OCI-LY1 (cell line): ENCODE data around the gene ELMOD1.

Source experiments
- H2AFZ ChIP-seq: fragments of 200-600 bp; sonication (generic), shearing (Covaris generic); 2 replicates; pipeline ENCODE4 v1.6.0; 2014; ENCODE audit warnings: antibody characterized with exemption, mild to moderate bottlenecking, low read length
- H3F3A ChIP-seq: fragments of 200-600 bp; sonication (generic), shearing (Covaris generic); 2 replicates; pipeline ENCODE4 v1.6.0; 2014; ENCODE audit warnings: mild to moderate bottlenecking, antibody characterized with exemption, low read length, moderate library complexity; ENCODE audit not compliant: insufficient read depth
- H3K27ac ChIP-seq: fragments of 200-600 bp; sonication (generic); 2 replicates; pipeline ENCODE4 v1.5.1; 2014; ENCODE audit warnings: low read length, mixed run types, mild to moderate bottlenecking, low read depth; ENCODE audit not compliant: poor library complexity, severe bottlenecking
- H3K27me3 ChIP-seq: fragments of 200-600 bp; sonication (generic); 2 replicates; pipeline ENCODE4 v1.6.0; 2014; ENCODE audit warnings: antibody characterized with exemption, mild to moderate bottlenecking, low read length, moderate library complexity; ENCODE audit not compliant: insufficient read depth
- H3K36me3 ChIP-seq: fragments of 200-600 bp; sonication (generic); 2 replicates; pipeline ENCODE4 v1.6.1; 2014; ENCODE audit warnings: mild to moderate bottlenecking, antibody characterized with exemption, low read length, moderate library complexity, mixed read lengths; ENCODE audit not compliant: insufficient read depth
- H3K4me1 ChIP-seq: fragments of 200-600 bp; sonication (generic); 2 replicates; pipeline ENCODE4 v1.5.1; 2014; ENCODE audit warnings: mild to moderate bottlenecking, low read length, moderate library complexity; ENCODE audit not compliant: insufficient read depth, severe bottlenecking
- H3K4me2 ChIP-seq: fragments of 200-600 bp; sonication (generic), shearing (Covaris generic); 2 replicates; pipeline ENCODE4 v1.6.1; 2014; ENCODE audit warnings: low read length
- H3K4me3 ChIP-seq: fragments of 200-600 bp; sonication (generic); 2 replicates; pipeline ENCODE4 v1.5.1; 2014; ENCODE audit warnings: low read length, low read depth, mild to moderate bottlenecking, mixed read lengths; ENCODE audit not compliant: poor library complexity, severe bottlenecking
- H3K79me2 ChIP-seq: fragments of 200-600 bp; shearing (Covaris generic); 2 replicates; pipeline ENCODE4 v1.6.1; 2016; ENCODE audit warnings: mixed run types, low read length, mixed read lengths; ENCODE audit not compliant: insufficient read depth
- H3K9ac ChIP-seq: fragments of 200-600 bp; sonication (generic), shearing (Covaris generic); 2 replicates; pipeline ENCODE4 v1.6.1; 2014; ENCODE audit warnings: mild to moderate bottlenecking, low read length, mixed read lengths
- H3K9me2 ChIP-seq: fragments of 200-600 bp; sonication (generic), shearing (Covaris generic); 2 replicates; pipeline ENCODE4 v1.6.1; 2014; ENCODE audit warnings: low read depth, mild to moderate bottlenecking, low read length, mixed read lengths
- H3K9me3 ChIP-seq: fragments of 200-600 bp; shearing (Covaris generic); 2 replicates; pipeline ENCODE4 v1.6.1; 2014; ENCODE audit warnings: low read length, mixed read lengths
- H4K20me1 ChIP-seq: fragments of 200-600 bp; sonication (generic), shearing (Covaris generic); 2 replicates; pipeline ENCODE4 v1.6.0; 2016; ENCODE audit warnings: mild to moderate bottlenecking, low read length; ENCODE audit not compliant: insufficient read depth
- EZH2 ChIP-seq: fragments of 200-600 bp; sonication (generic), shearing (Covaris generic); IDR thresholded peaks from 2 replicates; pipeline ENCODE4 v1.8.0; 2017; ENCODE audit warnings: borderline replicate concordance, mixed run types, mild to moderate bottlenecking, antibody characterized with exemption, low read length, moderate library complexity, mixed read lengths
- TF ChIP-seq, protein P1 (sequence below): fragments of 200-600 bp; sonication (generic), shearing (Covaris generic); IDR thresholded peaks from 2 replicates; pipeline ENCODE4 v1.5.1; 2017; ENCODE audit warnings: mild to moderate bottlenecking, antibody characterized with exemption, low read length, moderate library complexity, mixed read lengths

ELMOD1 gene

DNA sequence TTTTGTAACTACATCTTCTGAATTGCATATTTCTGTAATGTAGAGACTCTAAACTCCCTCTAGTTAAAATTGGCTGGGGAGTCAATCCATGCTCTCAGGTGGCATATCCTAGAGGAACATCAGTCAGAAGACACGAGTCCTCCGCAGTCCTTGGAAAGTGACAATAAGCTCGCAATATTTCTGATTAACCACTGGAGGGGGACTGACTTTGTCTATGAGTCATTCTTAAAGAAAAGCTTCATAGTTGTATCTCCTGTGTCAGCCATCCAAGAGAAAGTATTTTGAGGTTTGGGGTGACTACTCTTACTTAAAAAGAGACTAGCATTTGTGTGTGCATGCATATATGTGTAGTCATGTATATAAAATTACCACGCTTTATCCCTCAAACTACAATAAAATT is 60.7 kb downstream of the ELMOD1 start:
- H3K4me2 ChIP-seq = no peak overlapping the region
- no peaks in the 10 kb centered on the region for H3K9me3 ChIP-seq
- no peaks in the 10 kb centered on the region for H4K20me1 ChIP-seq
- H3K79me2 ChIP-seq = no peaks in the 10 kb centered on the region
- no peak for TF ChIP-seq EZH2
- TF ChIP-seq, protein P1, sequence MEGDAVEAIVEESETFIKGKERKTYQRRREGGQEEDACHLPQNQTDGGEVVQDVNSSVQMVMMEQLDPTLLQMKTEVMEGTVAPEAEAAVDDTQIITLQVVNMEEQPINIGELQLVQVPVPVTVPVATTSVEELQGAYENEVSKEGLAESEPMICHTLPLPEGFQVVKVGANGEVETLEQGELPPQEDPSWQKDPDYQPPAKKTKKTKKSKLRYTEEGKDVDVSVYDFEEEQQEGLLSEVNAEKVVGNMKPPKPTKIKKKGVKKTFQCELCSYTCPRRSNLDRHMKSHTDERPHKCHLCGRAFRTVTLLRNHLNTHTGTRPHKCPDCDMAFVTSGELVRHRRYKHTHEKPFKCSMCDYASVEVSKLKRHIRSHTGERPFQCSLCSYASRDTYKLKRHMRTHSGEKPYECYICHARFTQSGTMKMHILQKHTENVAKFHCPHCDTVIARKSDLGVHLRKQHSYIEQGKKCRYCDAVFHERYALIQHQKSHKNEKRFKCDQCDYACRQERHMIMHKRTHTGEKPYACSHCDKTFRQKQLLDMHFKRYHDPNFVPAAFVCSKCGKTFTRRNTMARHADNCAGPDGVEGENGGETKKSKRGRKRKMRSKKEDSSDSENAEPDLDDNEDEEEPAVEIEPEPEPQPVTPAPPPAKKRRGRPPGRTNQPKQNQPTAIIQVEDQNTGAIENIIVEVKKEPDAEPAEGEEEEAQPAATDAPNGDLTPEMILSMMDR = no peak
- no peaks in the 10 kb centered on the region for H3F3A ChIP-seq
- H3K36me3 ChIP-seq = no peaks in the 10 kb centered on the region
- no peak overlapping the region for H3K9ac ChIP-seq
- no peak overlapping the region for H3K4me3 ChIP-seq
- H2AFZ ChIP-seq = no peak overlapping the region
- H3K27ac ChIP-seq = no peak overlapping the region
- H3K9me2 ChIP-seq = no peaks in the 10 kb centered on the region
- no peaks in the 10 kb centered on the region for H3K27me3 ChIP-seq
- H3K4me1 ChIP-seq = no peaks in the 10 kb centered on the region

DNA sequence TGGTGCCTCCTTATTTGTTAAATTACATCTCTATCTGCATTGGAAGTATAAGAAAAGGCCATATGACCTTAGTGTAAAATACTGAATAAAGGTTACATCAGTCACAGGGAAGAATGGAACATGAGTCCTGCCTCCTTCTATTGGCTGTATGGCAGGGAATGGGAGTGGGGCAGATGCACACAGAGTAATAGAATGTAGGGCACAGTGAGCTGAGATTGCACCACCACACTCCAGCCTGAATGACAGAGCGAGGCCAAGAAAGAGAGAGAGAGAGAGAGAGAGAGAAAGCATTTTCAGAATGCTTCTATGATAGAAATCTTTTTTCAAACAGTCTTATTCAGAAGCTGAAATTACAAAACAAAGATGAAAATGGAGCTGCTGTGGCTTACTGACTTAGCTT is 62.1 kb downstream of the ELMOD1 start:
- no peaks in the 10 kb centered on the region for H3K27me3 ChIP-seq
- H2AFZ ChIP-seq = no peak overlapping the region
- no peak overlapping the region for H3K4me3 ChIP-seq
- no peaks in the 10 kb centered on the region for H3K4me1 ChIP-seq
- no peak overlapping the region for H3K27ac ChIP-seq
- H3K9me2 ChIP-seq = no peaks in the 10 kb centered on the region
- TF ChIP-seq, protein P1 = no peak
- TF ChIP-seq EZH2 = no peak
- H3K9ac ChIP-seq = no peak overlapping the region
- no peaks in the 10 kb centered on the region for H3K36me3 ChIP-seq
- H3K9me3 ChIP-seq = no peaks in the 10 kb centered on the region
- no peaks in the 10 kb centered on the region for H3F3A ChIP-seq
- H3K4me2 ChIP-seq = no peak overlapping the region
- no peaks in the 10 kb centered on the region for H4K20me1 ChIP-seq
- H3K79me2 ChIP-seq = no peaks in the 10 kb centered on the region

DNA sequence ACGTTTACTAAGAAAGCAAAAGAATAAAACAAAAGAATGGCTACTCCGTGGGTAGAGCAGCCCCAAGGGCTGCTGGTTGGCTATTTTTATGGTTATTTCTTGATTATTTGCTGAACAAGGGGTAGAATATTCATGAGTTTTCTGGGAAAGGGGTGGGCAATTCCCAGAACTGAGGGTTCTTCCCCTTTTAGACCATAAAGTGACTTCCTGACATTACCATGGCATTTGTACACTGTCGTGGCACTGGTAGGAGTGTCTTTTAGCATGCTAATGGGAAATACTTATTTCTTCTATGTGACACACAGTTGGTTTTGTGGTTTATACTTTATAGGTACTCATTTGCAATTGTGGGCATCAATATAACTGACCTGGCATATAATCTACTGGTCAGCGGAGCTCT is 64.7 kb downstream of the ELMOD1 start:
- Histone ChIP-seq H3K4me2 (no peak overlapping the region), H3K4me1 (no peaks in the 10 kb centered on the region), H3K4me3 (no peak overlapping the region), H3K27ac (no peak overlapping the region), H3K9me2 (no peaks in the 10 kb centered on the region), H3K36me3 (no peaks in the 10 kb centered on the region), H3K9me3 (no peaks in the 10 kb centered on the region), H4K20me1 (no peaks in the 10 kb centered on the region), H3K9ac (no peak overlapping the region), H3K79me2 (no peaks in the 10 kb centered on the region), H3K27me3 (no peaks in the 10 kb centered on the region), H3F3A (no peaks in the 10 kb centered on the region), H2AFZ (no peak overlapping the region)
- TF ChIP-seq, protein P1 = no peak
- TF ChIP-seq EZH2 = no peak
